Keratinocyte (primary cell): ENCODE data around the gene STARD8. TPM values are rescaled to one million over a fixed set of nuclear protein-coding genes. Genes with fewer than 3 reads are reported as not detected.

Experiments
- DNase-seq: peaks from one replicate; pipeline ENCODE4 v3.0.0-alpha.2; 2011; ENCODE audit warnings: low read depth, missing footprints, low spot score
- FAIRE-seq: peaks from 2 replicates; lab custom pipeline; 2011; peaks lifted over from hg19 to GRCh38; lab: Jason Lieb, UNC
- H2AFZ ChIP-seq: 2 replicates; pipeline ENCODE4 v1.6.0; 2012; ENCODE audit warnings: low read length, control low read depth, inconsistent platforms; ENCODE audit not compliant: control insufficient read depth
- H3K27ac ChIP-seq: 2 replicates; pipeline ENCODE4 v1.5.1; 2011; ENCODE audit warnings: low read length; ENCODE audit not compliant: control insufficient read depth, insufficient read depth
- H3K27me3 ChIP-seq: 3 replicates; pipeline ENCODE4 v1.6.0; 2011; ENCODE audit warnings: low read length; ENCODE audit not compliant: control insufficient read depth, insufficient read depth; ENCODE audit errors: extremely low read depth
- H3K36me3 ChIP-seq, 2 experiments: 2 replicates in 1 of 2; 3 replicates in 1 of 2; pipeline ENCODE4 v1.5.1; 2011; ENCODE audit warnings: low read length in 2 of 2, mild to moderate bottlenecking in 1 of 2; ENCODE audit not compliant: control insufficient read depth in 2 of 2, insufficient read depth in 2 of 2; ENCODE audit errors: extremely low read depth in 1 of 2
- H3K4me1 ChIP-seq: 3 replicates; pipeline ENCODE4 v1.5.1; 2011; ENCODE audit warnings: low read length; ENCODE audit not compliant: control insufficient read depth, insufficient read depth; ENCODE audit errors: extremely low read depth
- H3K4me2 ChIP-seq: 3 replicates; pipeline ENCODE4 v1.6.0; 2011; ENCODE audit warnings: low read depth, low read length; ENCODE audit not compliant: control insufficient read depth, insufficient read depth; ENCODE audit errors: extremely low read depth
- H3K4me3 ChIP-seq, 3 experiments: fragments of 200-600 bp in 1 of 3; sonication (generic) in 1 of 3; 2 replicates in 2 of 3; 3 replicates in 1 of 3; pipeline ENCODE4 v1.5.1; 2011 to 2016; ENCODE audit warnings: low read length in 3 of 3, mild to moderate bottlenecking in 3 of 3, control low read depth in 2 of 3, inconsistent platforms in 1 of 3, low read depth in 1 of 3, mixed read lengths in 1 of 3, mixed run types in 1 of 3, moderate library complexity in 1 of 3; ENCODE audit not compliant: control insufficient read depth in 2 of 3, insufficient read depth in 2 of 3; ENCODE audit errors: extremely low read depth in 1 of 3
- H3K79me2 ChIP-seq: 2 replicates; pipeline ENCODE4 v1.6.0; 2012; ENCODE audit warnings: low read length; ENCODE audit not compliant: control insufficient read depth, insufficient read depth
- H3K9ac ChIP-seq: 3 replicates; pipeline ENCODE4 v1.6.0; 2011; ENCODE audit warnings: low read length; ENCODE audit not compliant: control insufficient read depth, insufficient read depth; ENCODE audit errors: extremely low read depth
- H3K9me1 ChIP-seq: 3 replicates; pipeline ENCODE4 v1.6.0; 2011; ENCODE audit warnings: low read length; ENCODE audit not compliant: control insufficient read depth, insufficient read depth; ENCODE audit errors: extremely low read depth
- H3K9me3 ChIP-seq: 2 replicates; pipeline ENCODE4 v1.5.1; 2012; ENCODE audit warnings: low read depth, low read length; ENCODE audit not compliant: control insufficient read depth
- H4K20me1 ChIP-seq: 3 replicates; pipeline ENCODE4 v1.6.0; 2011; ENCODE audit warnings: low read length; ENCODE audit not compliant: control insufficient read depth, insufficient read depth; ENCODE audit errors: extremely low read depth
- CTCF ChIP-seq, 3 experiments: IDR thresholded peaks in 1 of 3; conservative IDR thresholded peaks in 1 of 3; optimal IDR thresholded peaks in 1 of 3; 2 replicates in 2 of 3; 3 replicates in 1 of 3; pipeline versions ENCODE3 to v1.5.1; 2011; ENCODE audit warnings: low read length in 3 of 3, mild to moderate bottlenecking in 3 of 3, moderate library complexity in 2 of 3, control low read depth in 1 of 3, inconsistent platforms in 1 of 3; ENCODE audit not compliant: insufficient read depth in 2 of 3; ENCODE audit errors: extremely low read depth in 1 of 3
- EZH2 ChIP-seq: IDR thresholded peaks from one replicate; pipeline ENCODE4 v1.6.1; 2012; ENCODE audit warnings: inconsistent platforms, mild to moderate bottlenecking, low read length, moderate library complexity
- dilution Hi-C: fragments of 300-500 bp; cut with MboI; formaldehyde crosslinking; loops from one replicate; pipeline ENCODE4 v1.7.0; 2020; ENCODE audit warnings: low sequenced_read_pairs; ENCODE audit not compliant: extremely low pct_ligation_motif_present
- polyA plus RNA-seq, 5 experiments: library from polyadenylated mRNA; depleted of rRNA in 3 of 5; stranded (reverse) in 3 of 5; stranded (forward) in 1 of 5; unstranded in 1 of 5; fragments of >200 nt; gene quantifications; 1 replicate in 1 of 5; 2 replicates in 3 of 5; 3 replicates in 1 of 5; pipeline versions ENCODE4 v1.2.1 to v1.2.3, GENCODE V29; 2011 to 2012; ENCODE audit warnings: missing spikeins in 2 of 5, low read depth in 1 of 5, low replicate concordance in 1 of 5

Gene STARD8
- polyA plus RNA-seq, 1 donor (not counting 4 experiments of a cell fraction or from before 2014, with no cell fraction given), result 0.07 TPM

- Histone ChIP-seq H3K27ac (no peak overlapping the region), H4K20me1 (no peaks in the 10 kb centered on the region), H2AFZ (no peak overlapping the region), H3K9me1 (no peaks in the 10 kb centered on the region), H3K27me3 (peaks cover 3% of the 10 kb centered on the region), H3K9me3 (no peaks in the 10 kb centered on the region), H3K4me2 (no peak overlapping the region), H3K79me2 (no peaks in the 10 kb centered on the region), H3K4me1 (no peaks in the 10 kb centered on the region), H3K4me3 (no peak overlapping the region), H3K9ac (no peak overlapping the region), H3K36me3 (no peaks in the 10 kb centered on the region)
- dilution Hi-C loops, result no loop called here
- TF ChIP-seq EZH2 (no peak), CTCF (optimal IDR thresholded peaks at IDR 0.05 in 1 of 3, IDR thresholded peaks at IDR 0.05 in 1 of 3, conservative IDR thresholded peaks at IDR 0.05 in 1 of 3; ENCODE audit: extremely low read depth in 1 of 3, insufficient read depth in 2 of 3, low read length in 3 of 3) (no peak)
- DNase-seq (no peak), FAIRE-seq (no peak)
Observed at GRCh38 chrX:68755616-68756125, 108.2 kb downstream of the STARD8 start.

- Histone ChIP-seq H3K27me3 (no peaks in the 10 kb centered on the region), H4K20me1 (no peaks in the 10 kb centered on the region), H3K9me1 (no peaks in the 10 kb centered on the region), H3K9me3 (no peaks in the 10 kb centered on the region), H2AFZ (no peak overlapping the region), H3K4me2 (no peak overlapping the region), H3K4me1 (no peaks in the 10 kb centered on the region), H3K9ac (no peak overlapping the region), H3K36me3 (no peaks in the 10 kb centered on the region), H3K4me3 (no peak overlapping the region), H3K27ac (no peak overlapping the region), H3K79me2 (no peaks in the 10 kb centered on the region)
- dilution Hi-C loops, result no loop called here
- FAIRE-seq (no peak), DNase-seq (no peak)
- no peak for TF ChIP-seq CTCF (optimal IDR thresholded peaks at IDR 0.05 in 1 of 3, IDR thresholded peaks at IDR 0.05 in 1 of 3, conservative IDR thresholded peaks at IDR 0.05 in 1 of 3; ENCODE audit: extremely low read depth in 1 of 3, insufficient read depth in 2 of 3, low read length in 3 of 3)
- TF ChIP-seq EZH2, result no peak
Observed at GRCh38 chrX:68757331-68757730, 109.9 kb downstream of the STARD8 start.
